Measurements from ENCODE around the gene GPRASP2. TPM values are rescaled to one million over a fixed set of nuclear protein-coding genes. Genes with fewer than 3 reads are reported as not detected.
"Not testable (repeated sequence)": the region's sequence is repeated elsewhere in the genome, so short reads cannot be mapped to it uniquely, and the experiment has no call there.

GPRASP2 gene
- total RNA-seq, 1 experiment from 2014 or later, result 0.97 TPM

GRCh38 chrX:102721169-102721506, 8.9 kb downstream of the GPRASP2 start:
- not testable (repeated sequence) for H3K27ac ChIP-seq (ENCODE audit: low read length); H3K4me3 ChIP-seq (ENCODE audit: low read length); H3K36me3 ChIP-seq (ENCODE audit: insufficient read depth, low read length); H3K27me3 ChIP-seq (ENCODE audit: low read length); H4K20me1 ChIP-seq (ENCODE audit: insufficient read depth, low read depth, low read length); H3K9me2 ChIP-seq (replicated peaks; ENCODE audit: insufficient read depth, low read length); H3K4me1 ChIP-seq (ENCODE audit: low read length); H3K79me2 ChIP-seq (ENCODE audit: low read length); DNase-seq; H3K9me3 ChIP-seq (ENCODE audit: low read length); H3K9ac ChIP-seq (ENCODE audit: low read length); H2AFZ ChIP-seq (ENCODE audit: low read length); H3K4me2 ChIP-seq (ENCODE audit: low read depth, low read length, poor library complexity, severe bottlenecking)

- no peak overlapping the region for H3K4me2 ChIP-seq (ENCODE audit: low read depth, low read length, poor library complexity, severe bottlenecking)
- H3K9me2 ChIP-seq (replicated peaks; ENCODE audit: insufficient read depth, low read length), result no peaks in the 10 kb centered on the region
- no peak for DNase-seq
- no peaks in the 10 kb centered on the region for H3K4me1 ChIP-seq (ENCODE audit: low read length)
- H3K36me3 ChIP-seq (ENCODE audit: insufficient read depth, low read length), result no peaks in the 10 kb centered on the region
- no peak overlapping the region for H3K27ac ChIP-seq (ENCODE audit: low read length)
- H2AFZ ChIP-seq (ENCODE audit: low read length), result no peak overlapping the region
- no peaks in the 10 kb centered on the region for H4K20me1 ChIP-seq (ENCODE audit: insufficient read depth, low read depth, low read length)
- H3K9me3 ChIP-seq (ENCODE audit: low read length), result no peaks in the 10 kb centered on the region
- no peak overlapping the region for H3K4me3 ChIP-seq (ENCODE audit: low read length)
- H3K79me2 ChIP-seq (ENCODE audit: low read length), result no peaks in the 10 kb centered on the region
- H3K9ac ChIP-seq (ENCODE audit: low read length), result no peak overlapping the region
- no peaks in the 10 kb centered on the region for H3K27me3 ChIP-seq (ENCODE audit: low read length)
Observed at GRCh38 chrX:102723456-102723855, 11.2 kb downstream of the GPRASP2 start.

GRCh38 chrX:102727761-102728160, 15.5 kb downstream of the GPRASP2 start:
- Histone ChIP-seq H3K9me2 (replicated peaks; ENCODE audit: insufficient read depth, low read length) (no peaks in the 10 kb centered on the region), H3K27me3 (ENCODE audit: low read length) (no peaks in the 10 kb centered on the region), H3K9ac (ENCODE audit: low read length) (no peak overlapping the region), H3K4me2 (ENCODE audit: low read depth, low read length, poor library complexity, severe bottlenecking) (no peak overlapping the region), H3K79me2 (ENCODE audit: low read length) (no peaks in the 10 kb centered on the region), H4K20me1 (ENCODE audit: insufficient read depth, low read depth, low read length) (no peaks in the 10 kb centered on the region), H3K4me1 (ENCODE audit: low read length) (no peaks in the 10 kb centered on the region), H2AFZ (ENCODE audit: low read length) (no peak overlapping the region), H3K27ac (ENCODE audit: low read length) (no peak overlapping the region), H3K9me3 (ENCODE audit: low read length) (no peaks in the 10 kb centered on the region), H3K36me3 (ENCODE audit: insufficient read depth, low read length) (no peaks in the 10 kb centered on the region), H3K4me3 (ENCODE audit: low read length) (no peak overlapping the region)
- DNase-seq, result no peak

- Histone ChIP-seq H2AFZ (ENCODE audit: low read length) (no peak overlapping the region), H3K27ac (ENCODE audit: low read length) (no peak overlapping the region)
- no peak for DNase-seq
Observed at GRCh38 chrX:102728646-102729045, 16.4 kb downstream of the GPRASP2 start.

GRCh38 chrX:102739657-102740056, 27.4 kb downstream of the GPRASP2 start:
- no peaks in the 10 kb centered on the region for H3K9me3 ChIP-seq (ENCODE audit: low read length)
- no peaks in the 10 kb centered on the region for H3K9me2 ChIP-seq (replicated peaks; ENCODE audit: insufficient read depth, low read length)
- H3K27ac ChIP-seq (ENCODE audit: low read length), result no peak overlapping the region
- H3K4me2 ChIP-seq (ENCODE audit: low read depth, low read length, poor library complexity, severe bottlenecking), result no peak overlapping the region
- no peak overlapping the region for H3K4me3 ChIP-seq (ENCODE audit: low read length)
- no peak overlapping the region for H2AFZ ChIP-seq (ENCODE audit: low read length)
- H3K4me1 ChIP-seq (ENCODE audit: low read length), result no peaks in the 10 kb centered on the region
- H3K9ac ChIP-seq (ENCODE audit: low read length), result no peak overlapping the region
- no peaks in the 10 kb centered on the region for H4K20me1 ChIP-seq (ENCODE audit: insufficient read depth, low read depth, low read length)
- H3K36me3 ChIP-seq (ENCODE audit: insufficient read depth, low read length), result no peaks in the 10 kb centered on the region
- H3K79me2 ChIP-seq (ENCODE audit: low read length), result no peaks in the 10 kb centered on the region
- no peaks in the 10 kb centered on the region for H3K27me3 ChIP-seq (ENCODE audit: low read length)
- no peak for DNase-seq

More at GRCh38 chrX:102728646-102729045, 16.4 kb downstream of the GPRASP2 start:
- Histone ChIP-seq H3K4me3 (ENCODE audit: low read length) (no peak overlapping the region), H3K36me3 (ENCODE audit: insufficient read depth, low read length) (no peaks in the 10 kb centered on the region), H3K79me2 (ENCODE audit: low read length) (no peaks in the 10 kb centered on the region), H3K4me1 (ENCODE audit: low read length) (no peaks in the 10 kb centered on the region), H3K9me3 (ENCODE audit: low read length) (no peaks in the 10 kb centered on the region), H3K27me3 (ENCODE audit: low read length) (no peaks in the 10 kb centered on the region), H4K20me1 (ENCODE audit: insufficient read depth, low read depth, low read length) (no peaks in the 10 kb centered on the region), H3K9ac (ENCODE audit: low read length) (no peak overlapping the region), H3K4me2 (ENCODE audit: low read depth, low read length, poor library complexity, severe bottlenecking) (no peak overlapping the region), H3K9me2 (replicated peaks; ENCODE audit: insufficient read depth, low read length) (no peaks in the 10 kb centered on the region)

- H3K36me3 ChIP-seq (ENCODE audit: insufficient read depth, low read length), result no peaks in the 10 kb centered on the region
- no peaks in the 10 kb centered on the region for H3K79me2 ChIP-seq (ENCODE audit: low read length)
- H2AFZ ChIP-seq (ENCODE audit: low read length), result no peak overlapping the region
- no peaks in the 10 kb centered on the region for H3K9me3 ChIP-seq (ENCODE audit: low read length)
- H3K27ac ChIP-seq (ENCODE audit: low read length), result no peak overlapping the region
- no peaks in the 10 kb centered on the region for H4K20me1 ChIP-seq (ENCODE audit: insufficient read depth, low read depth, low read length)
- DNase-seq, result no peak
- H3K9me2 ChIP-seq (replicated peaks; ENCODE audit: insufficient read depth, low read length), result no peaks in the 10 kb centered on the region
- H3K9ac ChIP-seq (ENCODE audit: low read length), result no peak overlapping the region
- no peak overlapping the region for H3K4me3 ChIP-seq (ENCODE audit: low read length)
- no peak overlapping the region for H3K4me2 ChIP-seq (ENCODE audit: low read depth, low read length, poor library complexity, severe bottlenecking)
- no peaks in the 10 kb centered on the region for H3K27me3 ChIP-seq (ENCODE audit: low read length)
- H3K4me1 ChIP-seq (ENCODE audit: low read length), result no peaks in the 10 kb centered on the region
Observed at GRCh38 chrX:102744307-102744706, 32.1 kb downstream of the GPRASP2 start.

- H3K36me3 ChIP-seq (ENCODE audit: insufficient read depth, low read length), result no peaks in the 10 kb centered on the region
- no peak overlapping the region for H3K27ac ChIP-seq (ENCODE audit: low read length)
- H3K4me3 ChIP-seq (ENCODE audit: low read length), result no peak overlapping the region
Observed at GRCh38 chrX:102745513-102745856, 33.2 kb downstream of the GPRASP2 start.

GRCh38 chrX:102745857-102746584, 33.8 kb downstream of the GPRASP2 start:
- Histone ChIP-seq H3K9me2 (replicated peaks; ENCODE audit: insufficient read depth, low read length) (no peaks in the 10 kb centered on the region), H3K27me3 (ENCODE audit: low read length) (no peaks in the 10 kb centered on the region), H2AFZ (ENCODE audit: low read length) (no peak overlapping the region), H3K79me2 (ENCODE audit: low read length) (no peaks in the 10 kb centered on the region), H3K27ac (ENCODE audit: low read length) (no peak overlapping the region), H3K9me3 (ENCODE audit: low read length) (no peaks in the 10 kb centered on the region), H3K4me2 (ENCODE audit: low read depth, low read length, poor library complexity, severe bottlenecking) (no peak overlapping the region), H3K9ac (ENCODE audit: low read length) (no peak overlapping the region), H3K4me3 (ENCODE audit: low read length) (no peak overlapping the region), H4K20me1 (ENCODE audit: insufficient read depth, low read depth, low read length) (no peaks in the 10 kb centered on the region), H3K4me1 (ENCODE audit: low read length) (no peaks in the 10 kb centered on the region), H3K36me3 (ENCODE audit: insufficient read depth, low read length) (no peaks in the 10 kb centered on the region)
- no peak for DNase-seq

More at GRCh38 chrX:102745513-102745856, 33.2 kb downstream of the GPRASP2 start:
- DNase-seq, result no peak
- H3K27me3 ChIP-seq (ENCODE audit: low read length), result no peaks in the 10 kb centered on the region
- no peaks in the 10 kb centered on the region for H3K9me2 ChIP-seq (replicated peaks; ENCODE audit: insufficient read depth, low read length)
- no peaks in the 10 kb centered on the region for H4K20me1 ChIP-seq (ENCODE audit: insufficient read depth, low read depth, low read length)
- H2AFZ ChIP-seq (ENCODE audit: low read length), result no peak overlapping the region
- no peaks in the 10 kb centered on the region for H3K9me3 ChIP-seq (ENCODE audit: low read length)
- no peaks in the 10 kb centered on the region for H3K79me2 ChIP-seq (ENCODE audit: low read length)
- H3K4me2 ChIP-seq (ENCODE audit: low read depth, low read length, poor library complexity, severe bottlenecking), result no peak overlapping the region
- H3K4me1 ChIP-seq (ENCODE audit: low read length), result no peaks in the 10 kb centered on the region
- H3K9ac ChIP-seq (ENCODE audit: low read length), result no peak overlapping the region
